Brain pericyte (primary cell): ENCODE results near the gene MCF2.
"Not testable (repeated sequence)": the region's sequence is repeated elsewhere in the genome, so short reads cannot be mapped to it uniquely, and the experiment has no call there.

ENCODE experiments used
- DNase-seq: peaks from one replicate; pipeline ENCODE4 v3.0.0-alpha.2; 2012; ENCODE audit warnings: low read depth, low spot score

Gene MCF2, protein sequence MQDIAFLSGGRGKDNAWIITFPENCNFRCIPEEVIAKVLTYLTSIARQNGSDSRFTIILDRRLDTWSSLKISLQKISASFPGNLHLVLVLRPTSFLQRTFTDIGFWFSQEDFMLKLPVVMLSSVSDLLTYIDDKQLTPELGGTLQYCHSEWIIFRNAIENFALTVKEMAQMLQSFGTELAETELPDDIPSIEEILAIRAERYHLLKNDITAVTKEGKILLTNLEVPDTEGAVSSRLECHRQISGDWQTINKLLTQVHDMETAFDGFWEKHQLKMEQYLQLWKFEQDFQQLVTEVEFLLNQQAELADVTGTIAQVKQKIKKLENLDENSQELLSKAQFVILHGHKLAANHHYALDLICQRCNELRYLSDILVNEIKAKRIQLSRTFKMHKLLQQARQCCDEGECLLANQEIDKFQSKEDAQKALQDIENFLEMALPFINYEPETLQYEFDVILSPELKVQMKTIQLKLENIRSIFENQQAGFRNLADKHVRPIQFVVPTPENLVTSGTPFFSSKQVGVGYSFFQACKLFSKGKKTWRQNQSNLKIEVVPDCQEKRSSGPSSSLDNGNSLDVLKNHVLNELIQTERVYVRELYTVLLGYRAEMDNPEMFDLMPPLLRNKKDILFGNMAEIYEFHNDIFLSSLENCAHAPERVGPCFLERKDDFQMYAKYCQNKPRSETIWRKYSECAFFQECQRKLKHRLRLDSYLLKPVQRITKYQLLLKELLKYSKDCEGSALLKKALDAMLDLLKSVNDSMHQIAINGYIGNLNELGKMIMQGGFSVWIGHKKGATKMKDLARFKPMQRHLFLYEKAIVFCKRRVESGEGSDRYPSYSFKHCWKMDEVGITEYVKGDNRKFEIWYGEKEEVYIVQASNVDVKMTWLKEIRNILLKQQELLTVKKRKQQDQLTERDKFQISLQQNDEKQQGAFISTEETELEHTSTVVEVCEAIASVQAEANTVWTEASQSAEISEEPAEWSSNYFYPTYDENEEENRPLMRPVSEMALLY

DNA sequence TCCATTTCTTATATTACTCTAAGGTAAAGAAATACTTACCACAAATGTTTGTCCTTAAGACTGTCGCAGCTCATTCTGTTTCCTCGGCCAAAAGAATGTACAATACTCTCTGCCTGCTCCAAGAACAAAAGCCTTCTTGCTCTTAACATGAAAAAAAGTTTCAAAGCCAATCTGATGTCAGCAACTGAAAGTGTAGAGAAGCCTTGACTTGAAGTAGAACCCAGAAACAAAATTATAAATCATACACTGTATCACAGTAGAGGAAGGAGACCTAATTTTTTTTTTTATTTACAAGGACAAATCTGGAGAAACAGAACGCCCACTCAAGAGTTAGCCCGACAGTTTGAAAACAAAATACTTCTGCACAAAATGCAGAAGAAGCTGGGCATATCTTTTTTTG lies at the start of gene MCF2:
MCF2 (minus strand) TSS at position 101 of the 400 bp plus-strand sequence. CDS start 56,423 bp downstream, outside the sequence.
- DNase-seq: no peak

GRCh38 chrX:139751053-139751452 lies 43.1 kb upstream of the MCF2 start:
- no peak for DNase-seq

- no peak for DNase-seq
Measured at GRCh38 chrX:139750390-139750789, 42.4 kb upstream of the MCF2 start.

DNA sequence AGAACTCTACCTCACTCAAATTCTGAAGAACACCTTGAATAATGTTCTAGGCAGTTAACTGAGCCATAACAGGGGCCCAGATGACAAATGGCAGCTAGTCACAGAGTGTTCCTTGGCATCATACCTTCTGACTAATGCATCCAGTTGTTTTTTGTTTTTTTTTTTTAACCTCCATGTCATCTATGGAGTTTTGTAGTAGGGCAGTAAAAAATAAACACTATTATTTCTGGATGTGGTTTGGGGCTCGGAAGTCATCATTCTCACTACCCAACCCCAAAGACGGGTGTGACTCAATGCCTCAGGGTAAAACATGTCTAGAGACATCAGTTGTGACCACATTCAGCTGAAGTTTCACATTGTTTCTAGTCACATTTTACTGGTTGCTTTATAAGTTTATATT lies 31.2 kb upstream of the MCF2 start:
- DNase-seq: no peak

DNA sequence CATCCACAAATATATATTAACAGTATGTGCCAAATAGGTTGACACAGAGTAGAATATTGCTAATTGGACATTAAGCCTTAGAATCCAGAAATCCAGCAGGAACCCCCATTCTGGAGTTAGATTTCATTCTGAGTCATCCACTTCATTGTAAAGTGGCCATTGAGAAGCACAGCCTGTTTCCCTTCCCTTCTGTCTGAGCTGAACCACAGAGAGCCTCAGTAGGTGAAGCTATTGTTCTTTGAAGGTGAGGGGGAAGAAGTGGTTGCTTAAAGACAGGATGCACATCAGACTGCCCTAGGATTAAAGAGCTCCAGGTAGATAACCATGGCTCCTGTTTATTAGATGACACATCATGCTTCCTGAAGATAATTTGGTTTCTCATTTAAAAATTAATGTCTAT lies 30.6 kb upstream of the MCF2 start:
- DNase-seq: no peak

DNA sequence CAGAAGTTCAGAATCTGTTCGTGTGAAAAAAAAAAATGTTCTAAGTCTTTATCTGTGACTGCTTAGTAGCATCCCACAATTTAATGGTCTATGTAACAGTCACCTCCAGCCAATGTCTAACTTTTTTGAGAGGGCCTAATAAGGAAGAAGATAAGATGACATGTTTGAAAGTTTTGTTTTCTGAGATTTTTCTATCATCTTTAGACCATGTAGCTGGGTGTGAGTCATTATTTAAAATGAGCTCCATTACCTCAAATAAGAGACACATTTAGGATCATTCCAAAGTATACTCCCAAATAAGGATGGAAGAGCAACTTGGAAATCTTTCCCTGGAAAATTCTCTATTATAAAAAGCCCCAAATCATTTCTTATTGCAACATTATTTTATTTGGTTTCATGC lies 28.2 kb upstream of the MCF2 start:
- no peak for DNase-seq

GRCh38 chrX:139734996-139735395 lies 27.0 kb upstream of the MCF2 start:
- DNase-seq: no peak

- no peak for DNase-seq
Measured at GRCh38 chrX:139725720-139726119, 17.8 kb upstream of the MCF2 start.

GRCh38 chrX:139724626-139725025 lies 16.7 kb upstream of the MCF2 start:
- no peak for DNase-seq

DNA sequence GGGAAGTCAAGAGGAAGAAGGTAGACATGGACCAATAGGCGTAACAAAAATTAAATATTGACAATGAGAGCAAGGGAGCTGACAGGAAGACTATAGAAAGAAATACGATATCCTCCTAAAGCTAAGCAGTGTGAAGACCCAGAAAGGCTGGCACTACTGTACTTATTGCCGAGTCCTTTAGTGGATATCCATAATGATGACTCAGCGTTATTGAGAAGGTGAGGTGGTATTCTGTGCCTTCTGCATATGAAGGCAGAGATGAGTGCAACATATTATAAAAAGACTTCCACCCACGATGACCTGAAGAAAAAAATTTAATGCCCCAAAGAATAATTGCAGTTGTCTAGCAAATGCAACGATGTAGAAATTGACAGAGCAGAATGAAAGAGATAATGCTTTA lies 13.0 kb upstream of the MCF2 start:
- no peak for DNase-seq

- DNase-seq: peak; percentile 1
Measured at GRCh38 chrX:139720136-139720535, 12.2 kb upstream of the MCF2 start.

- DNase-seq: no peak
Measured at GRCh38 chrX:139702658-139703057, 5.3 kb downstream of the MCF2 start.

DNA sequence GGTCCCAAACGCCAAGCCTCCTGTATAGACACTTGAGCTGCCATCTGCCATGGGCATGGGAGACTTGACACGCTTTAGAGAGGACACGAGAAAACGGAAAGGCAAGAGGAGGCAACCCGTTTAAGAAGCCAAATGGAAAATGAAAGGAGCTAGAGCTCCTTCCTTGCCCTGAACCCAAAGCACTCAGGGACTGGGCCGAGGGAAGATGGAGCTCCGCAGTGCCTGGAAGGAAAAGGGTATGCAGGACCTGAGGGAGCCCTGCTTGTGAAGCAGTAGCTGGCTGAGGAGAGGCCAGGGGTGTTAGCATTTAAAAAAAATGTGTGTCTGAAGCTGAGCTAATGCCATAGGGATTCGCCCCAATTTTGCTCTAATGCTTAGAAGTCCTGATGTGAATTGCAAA lies 15.1 kb downstream of the MCF2 start:
- no peak for DNase-seq

DNA sequence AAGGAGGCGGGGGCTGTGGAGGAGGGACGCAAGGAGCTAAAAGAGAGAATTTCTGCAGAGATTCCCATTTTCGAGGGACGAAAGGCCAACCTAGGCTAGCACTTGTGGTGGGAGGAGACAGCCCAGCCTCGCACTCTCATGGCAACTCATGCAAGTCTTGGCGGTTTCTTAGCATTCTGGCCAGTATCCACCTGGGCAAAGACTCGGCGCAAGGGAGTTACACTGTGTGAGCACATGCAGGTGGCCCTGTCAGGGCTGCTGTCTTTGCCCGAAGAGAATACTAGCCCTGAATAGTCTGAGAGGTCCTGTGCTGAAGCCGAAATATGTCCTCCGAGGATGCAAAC lies 15.5 kb downstream of the MCF2 start:
- DNase-seq: no peak

DNA sequence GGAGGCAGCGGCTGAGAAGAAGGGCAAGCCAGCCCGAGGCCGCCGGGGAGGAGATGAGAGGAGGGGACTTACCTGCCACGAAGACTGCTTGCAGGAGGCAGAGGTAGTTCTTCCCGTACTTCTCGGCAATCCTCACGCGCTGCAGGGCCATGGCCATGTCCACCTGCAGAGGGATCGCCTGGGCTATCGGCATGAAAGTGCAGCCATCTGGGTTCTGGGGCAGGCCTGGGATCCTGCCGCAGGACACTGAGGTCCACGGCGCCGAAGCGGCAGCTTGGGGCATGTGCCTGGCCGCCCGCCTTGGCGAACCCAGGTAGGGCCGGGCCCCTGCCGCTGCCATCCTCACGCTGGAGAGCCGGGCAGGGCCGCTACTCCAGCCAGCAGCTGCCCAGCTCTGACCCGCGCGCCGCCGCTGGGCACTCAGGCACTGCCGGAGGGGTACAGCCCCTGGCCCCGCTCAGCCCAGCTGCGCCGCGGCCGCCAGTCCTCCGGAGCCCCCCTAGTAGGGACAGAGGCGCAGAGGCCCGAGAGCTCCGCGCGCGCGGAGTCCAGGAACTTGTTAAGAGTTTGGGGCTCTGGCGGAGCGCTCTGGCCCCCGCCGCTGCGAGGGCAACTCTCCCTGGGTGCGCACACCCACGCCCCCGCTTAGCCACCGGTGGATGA lies 16.0 kb downstream of the MCF2 start:
- no peak for DNase-seq

- no peak for DNase-seq
Measured at GRCh38 chrX:139691493-139691842, 16.5 kb downstream of the MCF2 start.

- DNase-seq: not testable (repeated sequence)
Measured at GRCh38 chrX:139685175-139685574, 22.8 kb downstream of the MCF2 start.

GRCh38 chrX:139680356-139680755 lies 27.6 kb downstream of the MCF2 start:
- DNase-seq: no peak

DNA sequence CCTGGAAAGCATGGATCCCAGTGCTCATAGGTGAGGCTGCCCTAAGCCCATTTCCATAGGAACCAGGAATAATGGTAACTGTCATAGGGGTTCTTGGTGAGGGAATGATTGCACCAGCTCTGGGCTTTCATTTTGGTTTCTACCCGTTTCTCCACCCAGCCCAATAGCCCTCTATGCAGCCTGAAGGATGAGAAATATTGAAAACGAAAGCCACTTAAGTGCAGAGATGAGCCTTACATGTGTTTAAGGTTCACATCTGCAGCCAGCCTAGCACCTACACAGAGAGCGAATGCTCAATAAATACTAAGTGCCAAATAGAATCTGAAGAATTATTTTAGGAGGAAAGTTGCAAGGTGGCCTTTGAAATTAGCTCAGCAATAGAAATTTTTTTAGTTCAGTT lies 60.4 kb downstream of the MCF2 start:
- DNase-seq: no peak

GRCh38 chrX:139642241-139642927 lies 65.6 kb downstream of the MCF2 start:
- no peak for DNase-seq

- DNase-seq: no peak
Measured at GRCh38 chrX:139640259-139640658, 67.7 kb downstream of the MCF2 start.

GRCh38 chrX:139639253-139639652 lies 68.7 kb downstream of the MCF2 start:
- DNase-seq: no peak
